Smooth muscle cell (in vitro differentiated cells): ENCODE results near the gene ARAP1. TPM values are rescaled to one million over a fixed set of nuclear protein-coding genes. Genes with fewer than 3 reads are reported as not detected.

ENCODE experiments used
- DNase-seq: peaks from one replicate; lab custom pipeline; 2025; ENCODE audit not compliant: unreplicated experiment; lab: John Stamatoyannopoulos, UW
- H2AFZ ChIP-seq: fragments of 200-600 bp; sonication (generic); 2 replicates; pipeline ENCODE4 v1.6.0; 2016; ENCODE audit warnings: antibody characterized with exemption, low read depth, mild to moderate bottlenecking
- H3F3A ChIP-seq: fragments of 200-600 bp; sonication (generic); 2 replicates; pipeline ENCODE4 v1.6.0; 2017; ENCODE audit warnings: antibody characterized with exemption, low read depth
- H3K27ac ChIP-seq: fragments of 200-600 bp; sonication (generic); 2 replicates; pipeline ENCODE4 v1.5.1; 2016; ENCODE audit warnings: low read depth, mild to moderate bottlenecking
- H3K27me3 ChIP-seq: fragments of 200-600 bp; sonication (generic); 2 replicates; pipeline ENCODE4 v1.6.1; 2016; ENCODE audit warnings: low read depth, mild to moderate bottlenecking
- H3K36me3 ChIP-seq: fragments of 200-600 bp; sonication (generic); 2 replicates; pipeline ENCODE4 v1.5.1; 2016; ENCODE audit warnings: low read depth
- H3K4me1 ChIP-seq: fragments of 200-600 bp; sonication (generic); 2 replicates; pipeline ENCODE4 v1.5.1; 2016; ENCODE audit warnings: low read depth
- H3K4me2 ChIP-seq: fragments of 200-600 bp; sonication (generic); 2 replicates; pipeline ENCODE4 v1.6.0; 2016; ENCODE audit warnings: mild to moderate bottlenecking
- H3K4me3 ChIP-seq: fragments of 200-600 bp; sonication (generic); 2 replicates; pipeline ENCODE4 v1.5.1; 2016; ENCODE audit warnings: mild to moderate bottlenecking
- H3K79me2 ChIP-seq: fragments of 200-600 bp; sonication (generic); 2 replicates; pipeline ENCODE4 v1.6.0; 2016; ENCODE audit warnings: low read depth, mild to moderate bottlenecking
- H3K9ac ChIP-seq: fragments of 200-600 bp; sonication (generic); 2 replicates; pipeline ENCODE4 v1.6.0; 2016; ENCODE audit warnings: low read depth
- H3K9me3 ChIP-seq: fragments of 200-600 bp; sonication (generic); replicated peaks from 2 replicates; pipeline ENCODE4 v1.5.1; 2016; ENCODE audit warnings: low read depth
- H4K20me1 ChIP-seq: fragments of 200-600 bp; sonication (generic); 2 replicates; pipeline ENCODE4 v1.6.0; 2016; ENCODE audit warnings: low read depth
- CTCF ChIP-seq: fragments of 200-600 bp; sonication (generic); IDR thresholded peaks from 2 replicates; pipeline ENCODE4 v1.5.1; 2017; ENCODE audit warnings: borderline replicate concordance, mild to moderate bottlenecking, antibody characterized with exemption; ENCODE audit not compliant: insufficient read depth, poor library complexity, severe bottlenecking
- WGBS: methylation state at CpG from one replicate; pipeline ENCODE4 v1.1.7; 2016; ENCODE audit warnings: low lambda C conversion rate; 5-methylcytosine and 5-hydroxymethylcytosine counted together
- polyA plus RNA-seq: library from polyadenylated mRNA; unstranded; fragments of >200 nt; fragmentation: Nextera tagmentation; extraction: Ambion mirVana; gene quantifications from 2 replicates; pipeline ENCODE4 v1.2.1, GENCODE V29; 2016
- total RNA-seq: library from RNA; depleted of rRNA; stranded (reverse); fragments of >200 nt; gene quantifications from 2 replicates; pipeline ENCODE4 v1.2.3, GENCODE V29; 2014

ARAP1 gene
- total and polyA plus RNA-seq, 2 experiments from 2014 or later = 45.2 to 45.6 TPM

DNA sequence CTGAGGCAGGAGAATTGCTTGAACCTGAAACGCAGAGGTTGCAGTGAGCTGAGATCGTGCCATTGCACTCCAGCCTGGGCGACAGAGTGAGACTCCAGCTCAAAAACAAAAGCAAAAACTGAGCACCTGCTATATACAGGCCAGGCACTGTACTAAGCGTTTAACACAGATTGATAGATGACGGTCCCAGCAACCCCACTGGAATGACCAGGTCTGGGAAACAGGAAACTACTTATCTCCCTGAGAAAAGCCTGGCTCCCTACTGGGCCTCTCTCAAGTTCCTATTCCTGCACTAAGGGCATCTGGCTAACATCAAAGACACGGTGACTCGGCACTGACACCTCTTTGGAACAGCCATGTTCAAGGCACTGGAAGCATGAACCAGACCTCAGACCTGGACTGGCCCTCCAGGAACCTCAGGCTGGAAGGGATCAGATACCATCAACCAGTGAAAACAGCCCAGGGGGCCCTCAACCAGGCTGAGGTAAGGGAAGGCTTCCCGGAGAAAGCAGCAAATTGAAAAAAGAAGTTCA is 16.6 kb downstream of the ARAP1 start:
- WGBS = 25% methylated on average over 8 of the region's 8 CpGs
- peak overlapping the region; percentile 94 for H3K27ac ChIP-seq
- H3K79me2 ChIP-seq = peaks cover 26% of the 10 kb centered on the region
- DNase-seq = no peak
- peak overlapping the region; percentile 82 for H3K4me2 ChIP-seq
- H3K27me3 ChIP-seq = no peaks in the 10 kb centered on the region
- H2AFZ ChIP-seq = no peak overlapping the region
- no peaks in the 10 kb centered on the region for H3K36me3 ChIP-seq
- H4K20me1 ChIP-seq = no peaks in the 10 kb centered on the region
- no peak overlapping the region for H3K4me3 ChIP-seq
- no peaks in the 10 kb centered on the region for H3K9me3 ChIP-seq
- TF ChIP-seq CTCF = no peak
- peak overlapping the region; percentile 58 for H3K9ac ChIP-seq
- peaks cover 15% of the 10 kb centered on the region for H3F3A ChIP-seq
- H3K4me1 ChIP-seq = peaks cover 5% of the 10 kb centered on the region

GRCh38 chr11:72732329-72732728 is 19.9 kb downstream of the ARAP1 start:
- Histone ChIP-seq H3K36me3 (no peaks in the 10 kb centered on the region), H3K9me3 (no peaks in the 10 kb centered on the region), H3K9ac (no peak overlapping the region), H3K27me3 (no peaks in the 10 kb centered on the region), H2AFZ (no peak overlapping the region), H3K4me2 (no peak overlapping the region), H3K79me2 (peaks cover 33% of the 10 kb centered on the region), H3K4me3 (no peak overlapping the region), H3F3A (peaks cover 15% of the 10 kb centered on the region), H3K27ac (no peak overlapping the region), H4K20me1 (no peaks in the 10 kb centered on the region), H3K4me1 (peaks cover 5% of the 10 kb centered on the region)
- TF ChIP-seq CTCF = no peak
- no peak for DNase-seq
- WGBS = 95% methylated on average over 10 of the region's 10 CpGs

DNA sequence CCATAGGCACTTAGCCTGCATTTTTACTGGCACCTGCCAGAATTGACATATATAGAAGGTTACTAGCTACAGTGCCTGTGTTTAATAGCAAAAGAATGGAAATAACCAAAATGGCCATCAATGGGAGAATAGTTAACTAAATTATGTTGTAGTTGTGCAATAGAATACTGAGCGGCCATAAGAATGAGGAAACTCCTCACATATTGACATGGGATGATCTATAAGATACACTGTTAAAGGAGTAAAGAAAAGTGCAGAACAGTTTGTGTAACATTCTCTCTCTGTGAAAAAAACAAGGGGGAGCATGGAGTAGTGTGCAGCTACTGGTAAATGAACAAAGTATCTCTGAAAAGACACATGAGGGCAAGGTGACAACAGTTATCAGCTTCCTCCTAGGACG is 21.5 kb downstream of the ARAP1 start:
- WGBS = 93% methylated on average over 2 of the region's 2 CpGs
- no peak for TF ChIP-seq CTCF
- no peaks in the 10 kb centered on the region for H3K9me3 ChIP-seq
- no peak overlapping the region for H3K4me3 ChIP-seq
- H3F3A ChIP-seq = peaks cover 2% of the 10 kb centered on the region
- peaks cover 2% of the 10 kb centered on the region for H3K4me1 ChIP-seq
- H3K9ac ChIP-seq = no peak overlapping the region
- DNase-seq = no peak
- H3K27me3 ChIP-seq = no peaks in the 10 kb centered on the region
- H3K36me3 ChIP-seq = no peaks in the 10 kb centered on the region
- no peak overlapping the region for H3K4me2 ChIP-seq
- no peaks in the 10 kb centered on the region for H4K20me1 ChIP-seq
- H2AFZ ChIP-seq = no peak overlapping the region
- peaks cover 33% of the 10 kb centered on the region for H3K79me2 ChIP-seq
- no peak overlapping the region for H3K27ac ChIP-seq

GRCh38 chr11:72730243-72730642 is 22.0 kb downstream of the ARAP1 start:
- H4K20me1 ChIP-seq = no peaks in the 10 kb centered on the region
- H3K4me3 ChIP-seq = no peak overlapping the region
- H3K79me2 ChIP-seq = peaks cover 33% of the 10 kb centered on the region
- no peaks in the 10 kb centered on the region for H3K4me1 ChIP-seq
- no peak overlapping the region for H3K4me2 ChIP-seq
- H2AFZ ChIP-seq = no peak overlapping the region
- WGBS = 58% methylated on average over 5 of the region's 5 CpGs
- no peak overlapping the region for H3K27ac ChIP-seq
- no peaks in the 10 kb centered on the region for H3K36me3 ChIP-seq
- no peaks in the 10 kb centered on the region for H3F3A ChIP-seq
- no peak for TF ChIP-seq CTCF
- H3K9ac ChIP-seq = no peak overlapping the region
- no peaks in the 10 kb centered on the region for H3K9me3 ChIP-seq
- DNase-seq = no peak
- no peaks in the 10 kb centered on the region for H3K27me3 ChIP-seq
